ENCODE data around the gene TSHZ2.

TSHZ2 gene

GRCh38 chr20:53264604-53265003 lies 292.4 kb downstream of the TSHZ2 start:
- no peak for DNase-seq (ENCODE audit: low read depth, low spot score)
- Histone ChIP-seq H3K27me3 (ENCODE audit: insufficient read depth, insufficient read length) (no peaks in the 10 kb centered on the region), H3K9me3 (ENCODE audit: insufficient read depth, low read length) (no peaks in the 10 kb centered on the region)

GRCh38 chr20:53265304-53265875 lies 293.2 kb downstream of the TSHZ2 start:
- TF ChIP-seq SUZ12 (IDR thresholded peaks at IDR 0.05; ENCODE audit: extremely low read depth, insufficient read depth, insufficient read length): no peak
- TF ChIP-seq YY1 (IDR thresholded peaks at IDR 0.05; ENCODE audit: insufficient read depth, insufficient read length): no peak
- TF ChIP-seq ZNF274 (IDR thresholded peaks at IDR 0.05; ENCODE audit: low read depth, low read length): no peak

More at GRCh38 chr20:53264604-53265003, 292.4 kb downstream of the TSHZ2 start:
- TF ChIP-seq ZNF274 (IDR thresholded peaks at IDR 0.05; ENCODE audit: low read depth, low read length) (no peak), YY1 (IDR thresholded peaks at IDR 0.05; ENCODE audit: insufficient read depth, insufficient read length) (no peak), SUZ12 (IDR thresholded peaks at IDR 0.05; ENCODE audit: extremely low read depth, insufficient read depth, insufficient read length) (no peak)
- no peak overlapping the region for H3K4me3 ChIP-seq (ENCODE audit: insufficient read length, low read depth)
- H3K36me3 ChIP-seq (ENCODE audit: insufficient read depth, insufficient read length, low read length): no peaks in the 10 kb centered on the region
- H3K9ac ChIP-seq (ENCODE audit: insufficient read length, low read depth): no peak overlapping the region
- peaks cover 7% of the 10 kb centered on the region for H3K4me1 ChIP-seq (ENCODE audit: insufficient read depth, insufficient read length)

DNA sequence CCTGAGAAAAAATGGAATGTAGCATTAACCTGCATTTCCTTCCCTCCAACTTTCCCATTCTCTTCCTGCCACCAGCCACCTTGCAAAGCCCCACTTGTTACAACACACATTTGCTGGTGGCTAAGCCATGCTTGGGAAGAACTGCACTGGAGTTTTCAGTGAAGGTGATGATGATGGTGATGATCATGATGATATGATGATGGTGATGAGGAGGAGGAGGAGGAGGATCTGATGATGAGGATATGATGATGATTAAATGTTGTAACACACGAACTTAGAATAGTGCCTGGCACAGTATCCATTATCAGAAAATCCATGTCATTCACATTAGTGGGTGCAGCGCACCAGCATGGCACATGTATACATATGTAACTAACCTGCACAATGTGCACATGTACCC lies 297.2 kb downstream of the TSHZ2 start:
- DNase-seq (ENCODE audit: low read depth, low spot score): no peak
- 0 out of 2 replicates have a peak, but pooled peaks cover 8% of the 10 kb centered on the region for H3K9me3 ChIP-seq (ENCODE audit: insufficient read depth, low read length)
- no peaks in the 10 kb centered on the region for H3K36me3 ChIP-seq (ENCODE audit: insufficient read depth, insufficient read length, low read length)
- no peak overlapping the region for H3K9ac ChIP-seq (ENCODE audit: insufficient read length, low read depth)
- no peaks in the 10 kb centered on the region for H3K27me3 ChIP-seq (ENCODE audit: insufficient read depth, insufficient read length)
- no peak overlapping the region for H3K4me3 ChIP-seq (ENCODE audit: insufficient read length, low read depth)
- TF ChIP-seq ZNF274 (IDR thresholded peaks at IDR 0.05; ENCODE audit: low read depth, low read length) (no peak), YY1 (IDR thresholded peaks at IDR 0.05; ENCODE audit: insufficient read depth, insufficient read length) (no peak), SUZ12 (IDR thresholded peaks at IDR 0.05; ENCODE audit: extremely low read depth, insufficient read depth, insufficient read length) (no peak)
- peaks cover 7% of the 10 kb centered on the region for H3K4me1 ChIP-seq (ENCODE audit: insufficient read depth, insufficient read length)

More at GRCh38 chr20:53265304-53265875, 293.2 kb downstream of the TSHZ2 start:
- H3K4me1 ChIP-seq (ENCODE audit: insufficient read depth, insufficient read length): peaks cover 7% of the 10 kb centered on the region
- 0 out of 2 replicates have a peak, but pooled peaks cover 1% of the 10 kb centered on the region for H3K9me3 ChIP-seq (ENCODE audit: insufficient read depth, low read length)
- no peaks in the 10 kb centered on the region for H3K36me3 ChIP-seq (ENCODE audit: insufficient read depth, insufficient read length, low read length)
- DNase-seq (ENCODE audit: low read depth, low spot score): no peak
- H3K27me3 ChIP-seq (ENCODE audit: insufficient read depth, insufficient read length): no peaks in the 10 kb centered on the region
- H3K4me3 ChIP-seq (ENCODE audit: insufficient read length, low read depth): no peak overlapping the region
- no peak overlapping the region for H3K9ac ChIP-seq (ENCODE audit: insufficient read length, low read depth)

- Histone ChIP-seq H3K9me3 (ENCODE audit: insufficient read depth, low read length) (0 out of 2 replicates have a peak, but pooled peaks cover 8% of the 10 kb centered on the region), H3K4me3 (ENCODE audit: insufficient read length, low read depth) (no peak overlapping the region), H3K4me1 (ENCODE audit: insufficient read depth, insufficient read length) (no peaks in the 10 kb centered on the region), H3K36me3 (ENCODE audit: insufficient read depth, insufficient read length, low read length) (no peaks in the 10 kb centered on the region), H3K9ac (ENCODE audit: insufficient read length, low read depth) (no peak overlapping the region), H3K27me3 (ENCODE audit: insufficient read depth, insufficient read length) (no peaks in the 10 kb centered on the region)
- TF ChIP-seq SUZ12 (IDR thresholded peaks at IDR 0.05; ENCODE audit: extremely low read depth, insufficient read depth, insufficient read length) (no peak), ZNF274 (IDR thresholded peaks at IDR 0.05; ENCODE audit: low read depth, low read length) (no peak), YY1 (IDR thresholded peaks at IDR 0.05; ENCODE audit: insufficient read depth, insufficient read length) (no peak)
- no peak for DNase-seq (ENCODE audit: low read depth, low spot score)
These were observed 298.7 kb downstream of the TSHZ2 start for GRCh38 chr20:53270792-53271375.

- no peak overlapping the region for H3K9ac ChIP-seq (ENCODE audit: insufficient read length, low read depth)
- no peaks in the 10 kb centered on the region for H3K27me3 ChIP-seq (ENCODE audit: insufficient read depth, insufficient read length)
- no peak for TF ChIP-seq YY1 (IDR thresholded peaks at IDR 0.05; ENCODE audit: insufficient read depth, insufficient read length)
- TF ChIP-seq SUZ12 (IDR thresholded peaks at IDR 0.05; ENCODE audit: extremely low read depth, insufficient read depth, insufficient read length): no peak
- no peak for TF ChIP-seq ZNF274 (IDR thresholded peaks at IDR 0.05; ENCODE audit: low read depth, low read length)
- H3K4me3 ChIP-seq (ENCODE audit: insufficient read length, low read depth): no peak overlapping the region
- H3K4me1 ChIP-seq (ENCODE audit: insufficient read depth, insufficient read length): no peaks in the 10 kb centered on the region
- no peak for DNase-seq (ENCODE audit: low read depth, low spot score)
- H3K36me3 ChIP-seq (ENCODE audit: insufficient read depth, insufficient read length, low read length): no peaks in the 10 kb centered on the region
- H3K9me3 ChIP-seq (ENCODE audit: insufficient read depth, low read length): 0 out of 2 replicates have a peak, but pooled peaks cover 8% of the 10 kb centered on the region
These were observed 302.2 kb downstream of the TSHZ2 start for GRCh38 chr20:53274365-53274764.

DNA sequence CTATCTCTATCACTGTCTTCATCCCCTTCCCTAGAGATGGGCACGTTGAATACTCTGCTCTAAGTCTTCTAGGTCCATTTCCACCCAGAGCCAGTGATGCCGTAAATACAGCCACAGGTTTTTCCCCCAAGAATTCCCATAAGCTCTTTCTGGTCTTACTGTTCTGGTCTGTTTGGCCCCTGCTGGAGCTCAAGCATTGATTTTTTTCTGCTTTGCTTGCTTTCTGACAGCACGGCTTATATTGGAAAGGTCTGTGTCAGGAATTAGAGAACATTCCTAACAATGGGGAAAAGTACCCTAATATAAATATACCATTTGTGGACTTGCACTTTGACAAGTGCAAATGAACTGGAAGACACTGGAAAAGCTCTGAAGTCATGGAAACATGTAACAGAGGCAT lies 302.6 kb downstream of the TSHZ2 start:
- TF ChIP-seq YY1 (IDR thresholded peaks at IDR 0.05; ENCODE audit: insufficient read depth, insufficient read length) (no peak), ZNF274 (IDR thresholded peaks at IDR 0.05; ENCODE audit: low read depth, low read length) (no peak), SUZ12 (IDR thresholded peaks at IDR 0.05; ENCODE audit: extremely low read depth, insufficient read depth, insufficient read length) (no peak)
- DNase-seq (ENCODE audit: low read depth, low spot score): no peak
- Histone ChIP-seq H3K27me3 (ENCODE audit: insufficient read depth, insufficient read length) (no peaks in the 10 kb centered on the region), H3K4me1 (ENCODE audit: insufficient read depth, insufficient read length) (no peaks in the 10 kb centered on the region), H3K36me3 (ENCODE audit: insufficient read depth, insufficient read length, low read length) (no peaks in the 10 kb centered on the region), H3K9me3 (ENCODE audit: insufficient read depth, low read length) (0 out of 2 replicates have a peak, but pooled peaks cover 8% of the 10 kb centered on the region), H3K9ac (ENCODE audit: insufficient read length, low read depth) (no peak overlapping the region), H3K4me3 (ENCODE audit: insufficient read length, low read depth) (no peak overlapping the region)

GRCh38 chr20:53276143-53276542 lies 304.0 kb downstream of the TSHZ2 start:
- Histone ChIP-seq H3K27me3 (ENCODE audit: insufficient read depth, insufficient read length) (no peaks in the 10 kb centered on the region), H3K4me3 (ENCODE audit: insufficient read length, low read depth) (no peak overlapping the region), H3K9ac (ENCODE audit: insufficient read length, low read depth) (no peak overlapping the region), H3K9me3 (ENCODE audit: insufficient read depth, low read length) (no peaks in the 10 kb centered on the region), H3K36me3 (ENCODE audit: insufficient read depth, insufficient read length, low read length) (no peaks in the 10 kb centered on the region), H3K4me1 (ENCODE audit: insufficient read depth, insufficient read length) (no peaks in the 10 kb centered on the region)
- no peak for DNase-seq (ENCODE audit: low read depth, low spot score)
- TF ChIP-seq ZNF274 (IDR thresholded peaks at IDR 0.05; ENCODE audit: low read depth, low read length) (no peak), SUZ12 (IDR thresholded peaks at IDR 0.05; ENCODE audit: extremely low read depth, insufficient read depth, insufficient read length) (no peak), YY1 (IDR thresholded peaks at IDR 0.05; ENCODE audit: insufficient read depth, insufficient read length) (no peak)

All from NT2/D1 (cell line).